Measurements from ENCODE around the gene TSPYL4.
"Not testable (repeated sequence)": the region's sequence is repeated elsewhere in the genome, so short reads cannot be mapped to it uniquely, and the experiment has no call there.

Gene TSPYL4

GRCh38 chr6:116289876-116290275, 36.0 kb upstream of the TSPYL4 start:
- no peak overlapping the region for H3K4me2 ChIP-seq
- H3K27ac ChIP-seq = no peak overlapping the region
- no peak overlapping the region for H3K4me3 ChIP-seq

GRCh38 chr6:116287689-116288282, 33.9 kb upstream of the TSPYL4 start:
- no peak overlapping the region for H3K4me2 ChIP-seq

More at GRCh38 chr6:116289876-116290275, 36.0 kb upstream of the TSPYL4 start:
- Histone ChIP-seq H4K20me1 (no peaks in the 10 kb centered on the region), H3K36me3 (no peaks in the 10 kb centered on the region), H3K9ac (no peak overlapping the region), H3K27me3 (no peaks in the 10 kb centered on the region), H3K9me3 (replicated peaks in 1 of 11) (no peaks in the 10 kb centered on the region; a peak in 1 of 22 replicates), H3K4me1 (peaks cover 0 to 30% (median 6%) of the 10 kb centered on the region in 10 experiments; a peak in 12 of 20 replicates)
- no peak for TF ChIP-seq Cebpa-rat (IDR thresholded peaks at IDR 0.05)

GRCh38 chr6:116286773-116287358, 33.0 kb upstream of the TSPYL4 start:
- H3K27me3 ChIP-seq = no peaks in the 10 kb centered on the region
- TF ChIP-seq Cebpa-rat (IDR thresholded peaks at IDR 0.05) = no peak
- peaks cover 0 to 26% (median 2%) of the 10 kb centered on the region in 10 experiments; a peak in 12 of 20 replicates for H3K4me1 ChIP-seq

More at GRCh38 chr6:116287689-116288282, 33.9 kb upstream of the TSPYL4 start:
- H3K4me1 ChIP-seq = peaks cover 0 to 31% (median 6%) of the 10 kb centered on the region in 10 experiments; a peak in 12 of 20 replicates
- TF ChIP-seq Cebpa-rat (IDR thresholded peaks at IDR 0.05) = no peak
- H3K27ac ChIP-seq = no peak overlapping the region
- no peaks in the 10 kb centered on the region for H4K20me1 ChIP-seq
- no peak overlapping the region for H3K4me3 ChIP-seq
- H3K9ac ChIP-seq = no peak overlapping the region
- no peaks in the 10 kb centered on the region for H3K36me3 ChIP-seq
- no peaks in the 10 kb centered on the region; a peak in 1 of 22 replicates for H3K9me3 ChIP-seq (replicated peaks in 1 of 11)
- H3K27me3 ChIP-seq = no peaks in the 10 kb centered on the region

GRCh38 chr6:116284984-116285383, 31.1 kb upstream of the TSPYL4 start:
- not testable (repeated sequence) for H4K20me1 ChIP-seq; H3K36me3 ChIP-seq; H3K9ac ChIP-seq; H3K4me3 ChIP-seq; H3K9me3 ChIP-seq (replicated peaks in 1 of 11); H3K27ac ChIP-seq; H3K4me2 ChIP-seq; H3K27me3 ChIP-seq
- peaks cover 7 to 32% (median 13%) of the 10 kb centered on the region in 10 experiments for H3K4me1 ChIP-seq

More at GRCh38 chr6:116286773-116287358, 33.0 kb upstream of the TSPYL4 start:
- Histone ChIP-seq H3K9ac (no peak overlapping the region), H3K4me3 (no peak overlapping the region), H3K4me2 (no peak overlapping the region), H3K9me3 (replicated peaks in 1 of 11) (no peaks in the 10 kb centered on the region; a peak in 1 of 22 replicates), H4K20me1 (no peaks in the 10 kb centered on the region), H3K36me3 (no peaks in the 10 kb centered on the region), H3K27ac (no peak overlapping the region)

- Histone ChIP-seq H4K20me1 (peaks cover 7 to 13% (median 10%) of the 10 kb centered on the region in 11 experiments; a peak in 21 of 22 replicates), H3K36me3 (peaks cover 0 to 8% (median 5%) of the 10 kb centered on the region in 11 experiments; a peak in 17 of 22 replicates), H3K27ac (no peak overlapping the region), H3K4me2 (0 out of 22 replicates have a peak overlapping the region, but pooled peaks of 1 of the 11 experiments have one; percentile 0), H3K27me3 (no peaks in the 10 kb centered on the region), H3K9ac (no peak overlapping the region), H3K4me3 (no peak overlapping the region), H3K4me1 (peaks cover 15 to 32% (median 20%) of the 10 kb centered on the region in 10 experiments), H3K9me3 (replicated peaks in 1 of 11) (no peaks in the 10 kb centered on the region; a peak in 1 of 22 replicates)
- no peak for TF ChIP-seq Cebpa-rat (IDR thresholded peaks at IDR 0.05)
Measured at GRCh38 chr6:116283191-116283590, 29.3 kb upstream of the TSPYL4 start.

GRCh38 chr6:116282698-116283097, 28.8 kb upstream of the TSPYL4 start:
- H3K4me1 ChIP-seq = peaks cover 20 to 33% (median 25%) of the 10 kb centered on the region in 10 experiments
- peak overlapping the region in 2 of 11 experiments; percentile 0 to 19; a peak in 1 of 22 replicates for H3K4me2 ChIP-seq
- peaks cover 0 to 13% (median 10%) of the 10 kb centered on the region in 11 experiments; a peak in 17 of 22 replicates for H3K36me3 ChIP-seq
- no peak overlapping the region for H3K27ac ChIP-seq
- no peak overlapping the region for H3K9ac ChIP-seq
- peaks cover 12 to 18% (median 15%) of the 10 kb centered on the region in 11 experiments; a peak in 21 of 22 replicates for H4K20me1 ChIP-seq
- H3K4me3 ChIP-seq = no peak overlapping the region
- TF ChIP-seq Cebpa-rat (IDR thresholded peaks at IDR 0.05) = no peak
- no peaks in the 10 kb centered on the region for H3K27me3 ChIP-seq
- H3K9me3 ChIP-seq (replicated peaks in 1 of 11) = no peaks in the 10 kb centered on the region; a peak in 1 of 22 replicates

- TF ChIP-seq Cebpa-rat (IDR thresholded peaks at IDR 0.05) = no peak
- peak overlapping the region; percentile 91 to 98 (median 96); a peak in 19 of 22 replicates for H3K9ac ChIP-seq
- H3K4me2 ChIP-seq = peak overlapping the region; percentile 77 to 97 (median 88)
- H3K4me3 ChIP-seq = peak overlapping the region; percentile 72 to 97 (median 91); a peak in 16 of 20 replicates
- H3K27me3 ChIP-seq = no peaks in the 10 kb centered on the region
- H3K9me3 ChIP-seq (replicated peaks in 1 of 11) = no peaks in the 10 kb centered on the region; a peak in 1 of 22 replicates
- peak overlapping the region; percentile 85 to 97 (median 96); a peak in 20 of 22 replicates for H3K27ac ChIP-seq
- peaks cover 35 to 50% (median 42%) of the 10 kb centered on the region in 10 experiments for H3K4me1 ChIP-seq
- H4K20me1 ChIP-seq = peaks cover 29 to 36% (median 32%) of the 10 kb centered on the region in 11 experiments; a peak in 21 of 22 replicates
- H3K36me3 ChIP-seq = peaks cover 0 to 28% (median 12%) of the 10 kb centered on the region in 11 experiments; a peak in 17 of 22 replicates
Measured at GRCh38 chr6:116280933-116281316, 27.1 kb upstream of the TSPYL4 start.

- Histone ChIP-seq H3K4me2 (peak overlapping the region; percentile 77 to 97 (median 88)), H3K27ac (peak overlapping the region; percentile 85 to 97 (median 96)), H3K36me3 (peaks cover 0 to 33% (median 13%) of the 10 kb centered on the region in 11 experiments; a peak in 18 of 22 replicates), H3K4me1 (peaks cover 41 to 56% (median 47%) of the 10 kb centered on the region in 10 experiments), H3K4me3 (peak overlapping the region; percentile 72 to 97 (median 91)), H3K9me3 (replicated peaks in 1 of 11) (no peaks in the 10 kb centered on the region), H3K27me3 (no peaks in the 10 kb centered on the region), H3K9ac (peak overlapping the region; percentile 91 to 98 (median 96)), H4K20me1 (peaks cover 35 to 42% (median 38%) of the 10 kb centered on the region in 11 experiments; a peak in 21 of 22 replicates)
- no peak for TF ChIP-seq Cebpa-rat (IDR thresholded peaks at IDR 0.05)
Measured at GRCh38 chr6:116280161-116280932, 26.5 kb upstream of the TSPYL4 start.
